Measurements from ENCODE around the gene RPE. TPM values are rescaled to one million over a fixed set of nuclear protein-coding genes. Genes with fewer than 3 reads are reported as not detected.

Gene RPE
- polyA plus RNA-seq, 1 donor from 2014 or later, result 73.9 TPM

- H3K27me3 ChIP-seq (ENCODE audit: insufficient read depth, low read depth, low read length), result no peaks in the 10 kb centered on the region
- no peaks in the 10 kb centered on the region for H3F3A ChIP-seq (ENCODE audit: insufficient read depth, low read length, poor library complexity, severe bottlenecking)
- H3K27ac ChIP-seq (ENCODE audit: low read length), result no peak overlapping the region
- no peaks in the 10 kb centered on the region for H3K79me2 ChIP-seq (replicated peaks; ENCODE audit: insufficient read depth, low read length)
- peaks cover 14% of the 10 kb centered on the region for H3K36me3 ChIP-seq (ENCODE audit: insufficient read depth, low read length)
- H3K9ac ChIP-seq (ENCODE audit: low read length), result no peak overlapping the region
- no peak overlapping the region for H2AFZ ChIP-seq (ENCODE audit: low read depth, low read length)
- no peaks in the 10 kb centered on the region for H3K9me2 ChIP-seq (ENCODE audit: insufficient read depth, low read length)
- no peaks in the 10 kb centered on the region for H4K20me1 ChIP-seq (ENCODE audit: insufficient read depth)
- no peak overlapping the region for H3K4me3 ChIP-seq (ENCODE audit: low read length)
- H3K9me3 ChIP-seq (ENCODE audit: low read length), result no peaks in the 10 kb centered on the region
- no peak overlapping the region for H3K4me2 ChIP-seq (ENCODE audit: low read length)
- TF ChIP-seq RAD21 (conservative IDR thresholded peaks at IDR 0.05) (no peak), EP300 (conservative IDR thresholded peaks at IDR 0.05; ENCODE audit: poor library complexity, severe bottlenecking) (no peak), SMC3 (conservative IDR thresholded peaks at IDR 0.05; ENCODE audit: poor library complexity) (no peak), POLR2AphosphoS5 (IDR thresholded peaks at IDR 0.05) (no peak), EZH2 (IDR thresholded peaks at IDR 0.05; ENCODE audit: borderline replicate concordance, insufficient read depth, low read length, poor library complexity, severe bottlenecking) (no peak)
- TF ChIP-seq, protein P1, sequence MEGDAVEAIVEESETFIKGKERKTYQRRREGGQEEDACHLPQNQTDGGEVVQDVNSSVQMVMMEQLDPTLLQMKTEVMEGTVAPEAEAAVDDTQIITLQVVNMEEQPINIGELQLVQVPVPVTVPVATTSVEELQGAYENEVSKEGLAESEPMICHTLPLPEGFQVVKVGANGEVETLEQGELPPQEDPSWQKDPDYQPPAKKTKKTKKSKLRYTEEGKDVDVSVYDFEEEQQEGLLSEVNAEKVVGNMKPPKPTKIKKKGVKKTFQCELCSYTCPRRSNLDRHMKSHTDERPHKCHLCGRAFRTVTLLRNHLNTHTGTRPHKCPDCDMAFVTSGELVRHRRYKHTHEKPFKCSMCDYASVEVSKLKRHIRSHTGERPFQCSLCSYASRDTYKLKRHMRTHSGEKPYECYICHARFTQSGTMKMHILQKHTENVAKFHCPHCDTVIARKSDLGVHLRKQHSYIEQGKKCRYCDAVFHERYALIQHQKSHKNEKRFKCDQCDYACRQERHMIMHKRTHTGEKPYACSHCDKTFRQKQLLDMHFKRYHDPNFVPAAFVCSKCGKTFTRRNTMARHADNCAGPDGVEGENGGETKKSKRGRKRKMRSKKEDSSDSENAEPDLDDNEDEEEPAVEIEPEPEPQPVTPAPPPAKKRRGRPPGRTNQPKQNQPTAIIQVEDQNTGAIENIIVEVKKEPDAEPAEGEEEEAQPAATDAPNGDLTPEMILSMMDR (IDR thresholded peaks at IDR 0.05; ENCODE audit: poor library complexity, severe bottlenecking), result no peak
- TF ChIP-seq, protein P2, sequence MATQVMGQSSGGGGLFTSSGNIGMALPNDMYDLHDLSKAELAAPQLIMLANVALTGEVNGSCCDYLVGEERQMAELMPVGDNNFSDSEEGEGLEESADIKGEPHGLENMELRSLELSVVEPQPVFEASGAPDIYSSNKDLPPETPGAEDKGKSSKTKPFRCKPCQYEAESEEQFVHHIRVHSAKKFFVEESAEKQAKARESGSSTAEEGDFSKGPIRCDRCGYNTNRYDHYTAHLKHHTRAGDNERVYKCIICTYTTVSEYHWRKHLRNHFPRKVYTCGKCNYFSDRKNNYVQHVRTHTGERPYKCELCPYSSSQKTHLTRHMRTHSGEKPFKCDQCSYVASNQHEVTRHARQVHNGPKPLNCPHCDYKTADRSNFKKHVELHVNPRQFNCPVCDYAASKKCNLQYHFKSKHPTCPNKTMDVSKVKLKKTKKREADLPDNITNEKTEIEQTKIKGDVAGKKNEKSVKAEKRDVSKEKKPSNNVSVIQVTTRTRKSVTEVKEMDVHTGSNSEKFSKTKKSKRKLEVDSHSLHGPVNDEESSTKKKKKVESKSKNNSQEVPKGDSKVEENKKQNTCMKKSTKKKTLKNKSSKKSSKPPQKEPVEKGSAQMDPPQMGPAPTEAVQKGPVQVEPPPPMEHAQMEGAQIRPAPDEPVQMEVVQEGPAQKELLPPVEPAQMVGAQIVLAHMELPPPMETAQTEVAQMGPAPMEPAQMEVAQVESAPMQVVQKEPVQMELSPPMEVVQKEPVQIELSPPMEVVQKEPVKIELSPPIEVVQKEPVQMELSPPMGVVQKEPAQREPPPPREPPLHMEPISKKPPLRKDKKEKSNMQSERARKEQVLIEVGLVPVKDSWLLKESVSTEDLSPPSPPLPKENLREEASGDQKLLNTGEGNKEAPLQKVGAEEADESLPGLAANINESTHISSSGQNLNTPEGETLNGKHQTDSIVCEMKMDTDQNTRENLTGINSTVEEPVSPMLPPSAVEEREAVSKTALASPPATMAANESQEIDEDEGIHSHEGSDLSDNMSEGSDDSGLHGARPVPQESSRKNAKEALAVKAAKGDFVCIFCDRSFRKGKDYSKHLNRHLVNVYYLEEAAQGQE (IDR thresholded peaks at IDR 0.05; ENCODE audit: borderline replicate concordance), result no peak
Measured at GRCh38 chr2:210027608-210028007, 25.2 kb downstream of the RPE start.

DNA sequence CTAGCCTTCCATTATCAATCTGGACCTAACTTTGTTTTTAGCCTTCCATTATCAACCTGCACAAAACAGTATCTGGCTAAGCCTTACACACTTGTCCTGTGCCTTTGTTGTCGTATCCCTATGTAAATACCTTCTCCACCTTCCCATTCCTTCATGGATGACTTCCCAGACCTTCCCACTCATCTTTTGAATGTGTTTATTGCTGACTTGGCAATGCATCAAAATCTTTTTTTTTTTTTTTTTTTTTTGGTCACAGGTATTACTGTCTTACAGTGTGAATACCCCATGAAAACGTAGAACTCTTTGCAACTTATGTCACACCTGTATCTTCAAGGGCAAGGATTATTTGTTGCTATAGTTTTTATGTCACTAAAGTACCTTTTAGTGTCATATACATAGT lies 25.7 kb downstream of the RPE start:
- no peaks in the 10 kb centered on the region for H3K27me3 ChIP-seq (ENCODE audit: insufficient read depth, low read depth, low read length)
- H3K27ac ChIP-seq (ENCODE audit: low read length), result no peak overlapping the region
- H3K4me3 ChIP-seq (ENCODE audit: low read length), result no peak overlapping the region
- H4K20me1 ChIP-seq (ENCODE audit: insufficient read depth), result no peaks in the 10 kb centered on the region
- no peaks in the 10 kb centered on the region for H3F3A ChIP-seq (ENCODE audit: insufficient read depth, low read length, poor library complexity, severe bottlenecking)
- H3K4me2 ChIP-seq (ENCODE audit: low read length), result no peak overlapping the region
- no peak overlapping the region for H2AFZ ChIP-seq (ENCODE audit: low read depth, low read length)
- no peaks in the 10 kb centered on the region for H3K79me2 ChIP-seq (replicated peaks; ENCODE audit: insufficient read depth, low read length)
- no peak overlapping the region for H3K9ac ChIP-seq (ENCODE audit: low read length)
- TF ChIP-seq EZH2 (IDR thresholded peaks at IDR 0.05; ENCODE audit: borderline replicate concordance, insufficient read depth, low read length, poor library complexity, severe bottlenecking) (no peak), RAD21 (conservative IDR thresholded peaks at IDR 0.05) (no peak), TAF1 (IDR thresholded peaks at IDR 0.05; ENCODE audit: low read depth) (no peak)
- TF ChIP-seq, protein P1 (IDR thresholded peaks at IDR 0.05; ENCODE audit: poor library complexity, severe bottlenecking), result no peak
- TF ChIP-seq, protein P2 (IDR thresholded peaks at IDR 0.05; ENCODE audit: borderline replicate concordance), result no peak
- peaks cover 12% of the 10 kb centered on the region for H3K36me3 ChIP-seq (ENCODE audit: insufficient read depth, low read length)
- H3K9me3 ChIP-seq (ENCODE audit: low read length), result no peaks in the 10 kb centered on the region
- H3K9me2 ChIP-seq (ENCODE audit: insufficient read depth, low read length), result no peaks in the 10 kb centered on the region
